Measurements from ENCODE around the gene PIP5K1C.

PIP5K1C gene

GRCh38 chr19:3700242-3701032 is at the start of gene PIP5K1C:
PIP5K1C (minus strand) TSS chr19:3700468; CDS start chr19:3700390, 78 bp downstream.
- peak; percentile 89 for DNase-seq (ENCODE audit: low read depth)

- DNase-seq (ENCODE audit: low read depth), result no peak
Observed at GRCh38 chr19:3748965-3749364, 48.7 kb upstream of the PIP5K1C start.

GRCh38 chr19:3746371-3747056 is 46.2 kb upstream of the PIP5K1C start:
- DNase-seq (ENCODE audit: low read depth), result no peak

- no peak for DNase-seq (ENCODE audit: low read depth)
Observed at GRCh38 chr19:3745363-3746045, 45.2 kb upstream of the PIP5K1C start.

GRCh38 chr19:3743486-3743885 is 43.2 kb upstream of the PIP5K1C start:
- DNase-seq (ENCODE audit: low read depth), result peak; percentile 46

GRCh38 chr19:3740431-3740830 is 40.2 kb upstream of the PIP5K1C start:
- no peak for DNase-seq (ENCODE audit: low read depth)

- no peak for DNase-seq (ENCODE audit: low read depth)
Observed at GRCh38 chr19:3738477-3739220, 38.4 kb upstream of the PIP5K1C start.

- peak; percentile 30 for DNase-seq (ENCODE audit: low read depth)
Observed at GRCh38 chr19:3737487-3738205, 37.4 kb upstream of the PIP5K1C start.

GRCh38 chr19:3736106-3736724 is 35.9 kb upstream of the PIP5K1C start:
- DNase-seq (ENCODE audit: low read depth), result no peak

- no peak for DNase-seq (ENCODE audit: low read depth)
Observed at GRCh38 chr19:3734310-3734600, 34.0 kb upstream of the PIP5K1C start.

- DNase-seq (ENCODE audit: low read depth), result no peak
Observed at GRCh38 chr19:3733549-3734309, 33.5 kb upstream of the PIP5K1C start.

GRCh38 chr19:3732108-3732507 is 31.8 kb upstream of the PIP5K1C start:
- no peak for DNase-seq (ENCODE audit: low read depth)

GRCh38 chr19:3730457-3730958 is 30.2 kb upstream of the PIP5K1C start:
- no peak for DNase-seq (ENCODE audit: low read depth)

- peak; percentile 30 for DNase-seq (ENCODE audit: low read depth)
Observed at GRCh38 chr19:3725640-3726310, 25.5 kb upstream of the PIP5K1C start.

- DNase-seq (ENCODE audit: low read depth), result no peak
Observed at GRCh38 chr19:3725121-3725520, 24.9 kb upstream of the PIP5K1C start.

GRCh38 chr19:3723883-3724282 is 23.6 kb upstream of the PIP5K1C start:
- no peak for DNase-seq (ENCODE audit: low read depth)

- DNase-seq (ENCODE audit: low read depth), result no peak
Observed at GRCh38 chr19:3723110-3723488, 22.8 kb upstream of the PIP5K1C start.

GRCh38 chr19:3722443-3723109 is 22.3 kb upstream of the PIP5K1C start:
- no peak for DNase-seq (ENCODE audit: low read depth)

- no peak for DNase-seq (ENCODE audit: low read depth)
Observed at GRCh38 chr19:3721887-3722442, 21.7 kb upstream of the PIP5K1C start.
